ENCODE measurements around the gene ARHGDIG. TPM values are rescaled to one million over a fixed set of nuclear protein-coding genes. Genes with fewer than 3 reads are reported as not detected.
"Not testable (repeated sequence)": the region's sequence is repeated elsewhere in the genome, so short reads cannot be mapped to it uniquely, and the experiment has no call there.

ARHGDIG gene
- total RNA-seq, 4 donors from 2014 or later = 1.2 to 2.7 (median 1.8) TPM

- Histone ChIP-seq H3K4me1 (no peaks in the 10 kb centered on the region), H3K27me3 (no peaks in the 10 kb centered on the region), H3K36me3 (peaks cover 0 to 70% of the 10 kb centered on the region in 2 donors), H3K27ac (no peak overlapping the region), H3K4me3 (no peak overlapping the region), H3K9me3 (no peaks in the 10 kb centered on the region)
- TF ChIP-seq POLR2A (IDR thresholded peaks at IDR 0.05) (no peak), POLR2AphosphoS5 (IDR thresholded peaks at IDR 0.05) (no peak)
- WGBS, 2 donors (ENCODE audit: low coverage in 1 of 2) = 84 to 92% methylated on average over 3 to 4 of the region's 12 CpGs
- no peak for ATAC-seq
Measured at GRCh38 chr16:249431-249830, 31.0 kb upstream of the ARHGDIG start.

- TF ChIP-seq POLR2AphosphoS5 (IDR thresholded peaks at IDR 0.05) = no peak
- no peak for TF ChIP-seq POLR2A (IDR thresholded peaks at IDR 0.05)
- TF ChIP-seq CTCF (IDR thresholded peaks at IDR 0.05) = no peak
- no peak for TF ChIP-seq EP300 (IDR thresholded peaks at IDR 0.05)
- no peak overlapping the region for H3K4me3 ChIP-seq
- H3K27me3 ChIP-seq = no peaks in the 10 kb centered on the region
- H3K27ac ChIP-seq = peak overlapping the region in 2 of 4 donors; percentile 10 to 29
- no peaks in the 10 kb centered on the region for H3K4me1 ChIP-seq
- H3K36me3 ChIP-seq = peaks cover 0 to 96% of the 10 kb centered on the region in 2 donors
- no peaks in the 10 kb centered on the region for H3K9me3 ChIP-seq
- ATAC-seq = no peak
- 63 to 71% methylated on average over 18 to 30 of the region's 30 CpGs for WGBS, 2 donors (ENCODE audit: low coverage in 1 of 2)
Measured at GRCh38 chr16:252366-253337, 27.7 kb upstream of the ARHGDIG start.

GRCh38 chr16:253833-254232 is 26.6 kb upstream of the ARHGDIG start:
- Histone ChIP-seq H3K27me3 (no peaks in the 10 kb centered on the region), H3K4me1 (no peaks in the 10 kb centered on the region), H3K9me3 (no peaks in the 10 kb centered on the region), H3K27ac (no peak overlapping the region), H3K4me3 (no peak overlapping the region), H3K36me3 (peaks cover 0 to 94% of the 10 kb centered on the region in 2 donors)
- no peak for TF ChIP-seq POLR2AphosphoS5 (IDR thresholded peaks at IDR 0.05)
- TF ChIP-seq CTCF (IDR thresholded peaks at IDR 0.05) = no peak
- TF ChIP-seq EP300 (IDR thresholded peaks at IDR 0.05) = no peak
- TF ChIP-seq POLR2A (IDR thresholded peaks at IDR 0.05) = no peak
- whole genome bisulfite sequencing, 2 donors (ENCODE audit: low coverage in 1 of 2) = 78 to 100% methylated on average over 2 to 3 of the region's 6 CpGs
- ATAC-seq = no peak

- Histone ChIP-seq H3K9me3 (no peaks in the 10 kb centered on the region), H3K4me1 (no peaks in the 10 kb centered on the region), H3K36me3 (peaks cover 0 to 94% of the 10 kb centered on the region in 2 donors), H3K27ac (no peak overlapping the region), H3K27me3 (no peaks in the 10 kb centered on the region), H3K4me3 (no peak overlapping the region)
- no peak for ATAC-seq
- WGBS, 2 donors (ENCODE audit: low coverage in 1 of 2) = 86 to 94% methylated on average over 16 to 19 of the region's 25 CpGs
- no peak for TF ChIP-seq POLR2AphosphoS5 (IDR thresholded peaks at IDR 0.05)
- TF ChIP-seq EP300 (IDR thresholded peaks at IDR 0.05) = no peak
- no peak for TF ChIP-seq POLR2A (IDR thresholded peaks at IDR 0.05)
- TF ChIP-seq CTCF (IDR thresholded peaks at IDR 0.05) = no peak
Measured at GRCh38 chr16:254461-254860, 25.9 kb upstream of the ARHGDIG start.

DNA sequence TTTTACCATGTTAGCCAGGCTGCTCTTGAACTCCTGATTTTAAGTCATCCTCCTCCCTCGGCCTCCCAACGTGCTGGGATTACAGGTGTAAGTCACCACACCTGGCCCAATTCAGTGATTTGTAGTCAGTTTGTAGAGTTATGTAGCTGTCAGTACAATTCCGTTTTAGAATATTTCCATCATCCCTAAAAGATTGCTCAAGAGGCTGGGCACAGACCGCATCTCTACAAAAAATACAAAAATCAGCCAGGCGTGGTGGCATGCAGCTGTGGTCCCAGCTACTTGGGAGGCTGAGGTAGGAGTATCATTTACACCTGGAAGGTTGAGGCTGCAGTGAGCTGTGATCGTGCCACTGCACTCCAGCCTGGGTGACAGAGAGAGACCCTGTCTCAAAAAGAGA is 25.2 kb upstream of the ARHGDIG start:
- Histone ChIP-seq H3K4me1 (no peaks in the 10 kb centered on the region), H3K36me3 (peaks cover 0 to 94% of the 10 kb centered on the region in 2 donors), H3K9me3 (no peaks in the 10 kb centered on the region), H3K27me3 (no peaks in the 10 kb centered on the region), H3K27ac (no peak overlapping the region), H3K4me3 (no peak overlapping the region)
- WGBS, 2 donors (ENCODE audit: low coverage in 1 of 2) = 90 to 97% methylated on average over 6 of the region's 6 CpGs
- no peak for ATAC-seq
- no peak for TF ChIP-seq CTCF (IDR thresholded peaks at IDR 0.05)
- TF ChIP-seq POLR2AphosphoS5 (IDR thresholded peaks at IDR 0.05) = no peak
- no peak for TF ChIP-seq EP300 (IDR thresholded peaks at IDR 0.05)
- TF ChIP-seq POLR2A (IDR thresholded peaks at IDR 0.05) = no peak

- WGBS, 2 donors (ENCODE audit: low coverage in 1 of 2) = 93% methylated on average over 6 to 8 of the region's 13 CpGs
- not testable (repeated sequence) for H3K4me1 ChIP-seq
Measured at GRCh38 chr16:258091-258490, 22.3 kb upstream of the ARHGDIG start.

More at GRCh38 chr16:258091-258490, 22.3 kb upstream of the ARHGDIG start:
- peaks cover 0 to 95% of the 10 kb centered on the region in 2 donors for H3K36me3 ChIP-seq
- ATAC-seq, H3K27ac ChIP-seq, H3K9me3 ChIP-seq, H3K27me3 ChIP-seq, H3K4me3 ChIP-seq: not testable (repeated sequence)
